Measurements from ENCODE around the gene GRIK4.

GRIK4 gene

DNA sequence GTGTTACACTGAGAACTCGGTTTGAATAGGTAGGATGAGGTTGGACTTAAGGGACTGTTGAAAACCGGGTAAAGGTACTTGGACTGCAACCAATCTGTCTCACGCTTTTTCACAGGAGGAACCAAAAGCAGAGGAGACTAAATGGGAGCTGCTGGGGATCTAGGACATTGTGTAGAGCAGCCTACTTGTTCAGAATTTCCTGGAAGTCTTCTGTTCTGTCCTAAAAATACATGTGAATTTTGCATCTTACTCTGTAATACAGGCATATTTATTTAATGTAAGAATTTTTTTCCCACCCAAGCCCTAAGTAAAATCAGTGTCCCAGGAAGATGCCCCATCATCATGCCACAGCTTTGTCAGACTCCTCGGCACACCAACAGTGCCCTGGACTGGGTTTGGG lies 460.3 kb downstream of the GRIK4 start:
- DNase-seq (ENCODE audit: low read depth, low spot score) = no peak
- H3K4me3 ChIP-seq (ENCODE audit: low read length) = no peak overlapping the region

DNA sequence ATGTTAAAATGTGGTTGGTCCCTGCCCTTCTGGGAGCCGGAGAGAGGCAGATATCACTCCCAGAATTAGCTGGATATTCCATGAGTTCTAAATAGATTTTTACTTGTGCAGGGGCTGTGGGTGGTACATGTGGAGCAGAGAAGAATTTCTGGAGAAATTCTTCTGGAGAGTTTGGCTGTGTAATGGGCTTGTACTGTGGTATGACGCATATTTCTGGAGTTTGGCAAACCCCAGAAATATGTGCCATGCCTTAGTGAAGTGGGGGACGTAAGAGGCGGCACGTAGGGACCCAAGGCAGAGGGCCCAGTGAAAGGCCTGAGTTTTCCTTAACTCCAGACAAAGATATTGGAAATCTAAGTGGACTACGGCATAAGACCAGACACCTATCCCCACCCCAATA lies 461.1 kb downstream of the GRIK4 start:
- no peak for DNase-seq (ENCODE audit: low read depth, low spot score)
- H3K4me3 ChIP-seq (ENCODE audit: low read length) = no peak overlapping the region

DNA sequence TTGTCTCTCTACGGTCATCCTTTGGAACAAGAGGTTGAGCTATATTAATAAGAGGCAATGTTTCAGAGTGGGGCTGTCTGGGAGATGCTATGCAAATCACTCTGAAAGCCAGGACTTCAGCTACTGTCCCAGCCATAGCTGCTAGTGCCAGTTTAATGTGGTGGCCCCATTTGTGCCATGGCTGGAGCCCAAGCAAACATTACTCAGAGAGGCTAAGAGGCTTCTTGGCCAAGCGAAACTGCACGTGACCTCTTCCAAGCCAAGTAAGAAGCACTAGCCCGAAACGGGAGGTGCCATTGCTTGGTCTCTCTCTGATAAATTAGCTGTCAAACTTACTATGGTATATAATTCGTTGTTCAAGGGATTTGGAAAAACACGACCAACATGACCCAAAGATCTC lies 462.0 kb downstream of the GRIK4 start:
- DNase-seq (ENCODE audit: low read depth, low spot score) = no peak
- H3K4me3 ChIP-seq (ENCODE audit: low read length) = no peak overlapping the region

DNA sequence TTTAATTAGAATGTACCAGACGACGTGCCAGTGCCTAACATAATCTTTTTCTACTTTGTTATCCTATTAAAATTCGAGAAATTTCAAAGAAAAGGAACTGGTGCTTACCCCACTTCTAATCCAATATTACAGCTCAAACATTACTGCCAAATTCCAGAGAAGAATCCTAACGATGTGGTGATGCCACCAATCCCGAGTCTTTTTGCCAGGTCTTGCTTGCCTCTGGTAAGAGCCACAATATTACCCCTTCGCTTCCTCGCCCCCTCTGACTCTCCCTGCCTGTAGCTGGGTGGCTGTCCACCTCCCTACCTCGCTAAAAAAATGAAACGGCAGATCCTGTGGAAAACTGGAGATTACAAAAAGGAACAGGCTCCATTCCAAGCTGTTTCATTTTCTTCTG lies 462.9 kb downstream of the GRIK4 start:
- H3K4me3 ChIP-seq (ENCODE audit: low read length) = no peak overlapping the region
- DNase-seq (ENCODE audit: low read depth, low spot score) = no peak

DNA sequence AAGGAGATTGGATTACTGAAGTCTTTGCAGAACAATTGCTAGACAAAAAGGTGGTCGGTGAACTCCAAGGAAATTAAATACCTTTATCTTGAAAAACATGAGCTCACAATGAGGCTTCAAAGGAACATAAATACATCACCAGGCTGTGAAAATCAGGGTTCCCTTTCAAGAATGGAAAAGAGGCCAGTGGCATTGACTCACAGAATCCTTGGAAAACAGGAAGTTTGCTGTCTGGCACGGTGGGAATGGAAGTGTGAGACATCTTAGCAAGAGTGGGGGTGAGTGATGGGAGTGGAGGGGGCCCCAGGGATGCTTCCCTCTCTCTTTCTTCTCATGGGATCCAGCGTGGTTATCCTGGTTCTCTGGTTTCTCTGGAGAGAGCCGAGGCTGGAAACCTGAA lies 463.4 kb downstream of the GRIK4 start:
- no peak overlapping the region for H3K4me3 ChIP-seq (ENCODE audit: low read length)
- no peak for DNase-seq (ENCODE audit: low read depth, low spot score)

DNA sequence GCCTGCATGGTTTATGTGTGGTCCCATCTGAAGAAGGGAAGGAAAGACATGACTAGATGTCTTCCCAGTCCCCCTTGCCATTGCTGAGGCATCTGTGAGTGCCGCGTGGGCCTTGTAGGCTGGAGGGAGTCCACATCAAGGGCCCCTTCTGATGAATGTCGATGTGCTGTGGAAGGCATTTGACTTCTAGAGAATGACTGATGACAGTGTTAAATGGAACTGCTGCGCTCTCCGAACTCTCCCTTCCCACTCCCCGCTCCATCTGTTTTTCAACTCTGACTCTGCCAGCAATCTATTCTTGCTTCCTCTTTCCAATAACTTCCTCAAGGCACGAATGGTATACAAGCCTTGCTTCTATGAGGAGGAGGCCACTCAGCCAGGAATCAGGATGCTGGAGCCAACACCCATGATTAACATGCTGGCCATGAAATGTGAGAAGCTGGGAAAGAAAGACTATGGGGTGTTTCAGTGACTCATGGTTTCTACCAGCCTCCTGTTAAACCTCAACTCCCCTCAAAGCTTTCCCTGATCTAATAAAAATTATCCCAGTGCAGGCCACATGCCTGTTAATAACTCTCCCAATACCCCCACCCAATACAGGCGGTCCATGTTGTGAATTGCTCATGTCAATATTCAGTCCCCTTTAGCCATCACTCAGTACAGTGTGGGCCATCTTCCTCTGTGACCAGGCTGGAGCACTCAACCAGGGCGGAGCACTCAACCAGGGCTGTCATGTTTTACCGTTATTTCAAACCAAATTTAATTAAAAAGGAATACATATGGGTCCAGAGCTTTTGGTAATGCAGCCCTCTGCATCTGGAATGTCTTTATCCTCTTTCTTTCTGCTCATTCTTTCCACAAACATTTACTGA lies 466.0 kb downstream of the GRIK4 start:
- DNase-seq (ENCODE audit: low read depth, low spot score) = no peak
- H3K4me3 ChIP-seq (ENCODE audit: low read length) = no peak overlapping the region

DNA sequence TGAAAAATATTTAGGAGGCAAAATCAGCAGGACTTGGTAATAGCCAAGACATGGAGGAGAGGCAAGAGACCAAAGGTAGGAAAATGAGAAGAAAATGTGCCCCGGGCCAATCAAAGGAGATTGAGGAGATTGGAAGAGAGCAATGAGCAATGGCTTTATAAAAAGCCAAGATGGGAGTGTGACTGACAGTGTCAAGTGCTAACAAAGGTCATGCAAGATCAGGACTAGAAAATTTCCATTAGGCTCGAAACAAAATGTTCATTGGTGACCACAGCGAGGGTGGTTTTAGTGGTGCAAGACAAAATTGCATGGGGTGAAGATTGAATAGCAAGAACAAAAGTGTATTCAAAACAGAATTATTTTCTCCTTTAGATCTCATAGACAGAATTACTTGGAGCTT lies 467.2 kb downstream of the GRIK4 start:
- H3K4me3 ChIP-seq (ENCODE audit: low read length) = no peak overlapping the region
- DNase-seq (ENCODE audit: low read depth, low spot score) = no peak

DNA sequence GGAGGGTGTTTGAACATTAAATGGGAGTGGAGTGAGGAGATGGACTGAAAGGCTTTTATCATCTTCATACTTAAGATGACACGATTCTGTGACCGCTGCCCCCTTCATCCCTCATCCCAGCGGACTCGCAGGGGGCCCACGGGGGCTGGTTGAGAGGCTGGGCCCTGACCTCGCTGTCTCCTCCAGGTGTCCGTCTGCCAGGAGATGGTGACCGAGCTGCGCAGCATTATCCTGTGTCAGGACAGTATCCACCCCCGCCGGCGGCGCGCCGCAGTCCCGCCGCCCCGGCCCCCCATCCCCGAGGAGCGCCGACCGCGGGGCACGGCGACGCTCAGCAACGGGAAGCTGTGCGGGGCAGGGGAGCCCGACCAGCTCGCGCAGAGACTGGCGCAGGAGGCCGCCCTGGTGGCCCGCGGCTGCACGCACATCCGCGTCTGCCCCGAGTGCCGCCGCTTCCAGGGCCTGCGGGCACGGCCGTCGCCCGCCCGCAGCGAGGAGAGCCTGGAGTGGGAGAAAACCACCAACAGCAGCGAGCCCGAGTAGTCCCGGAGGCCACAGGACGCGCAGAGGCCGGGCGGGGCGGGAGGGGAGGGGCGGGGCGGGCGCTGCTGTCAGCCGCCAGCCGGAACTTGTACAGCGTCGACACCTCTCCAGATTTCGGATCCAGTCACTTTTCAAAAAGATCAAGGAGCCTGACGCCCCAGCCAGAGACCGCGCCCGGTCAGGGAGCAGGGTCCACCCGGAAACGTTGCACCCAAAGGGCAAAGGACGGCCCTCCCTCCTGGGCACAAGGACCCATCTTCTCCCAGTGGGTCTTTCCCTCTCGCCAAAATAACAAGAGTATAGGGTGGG lies 474.4 kb downstream of the GRIK4 start:
- peak; percentile 42 for DNase-seq (ENCODE audit: low read depth, low spot score)
- peak overlapping the region; percentile 20 for H3K4me3 ChIP-seq (ENCODE audit: low read length)

DNA sequence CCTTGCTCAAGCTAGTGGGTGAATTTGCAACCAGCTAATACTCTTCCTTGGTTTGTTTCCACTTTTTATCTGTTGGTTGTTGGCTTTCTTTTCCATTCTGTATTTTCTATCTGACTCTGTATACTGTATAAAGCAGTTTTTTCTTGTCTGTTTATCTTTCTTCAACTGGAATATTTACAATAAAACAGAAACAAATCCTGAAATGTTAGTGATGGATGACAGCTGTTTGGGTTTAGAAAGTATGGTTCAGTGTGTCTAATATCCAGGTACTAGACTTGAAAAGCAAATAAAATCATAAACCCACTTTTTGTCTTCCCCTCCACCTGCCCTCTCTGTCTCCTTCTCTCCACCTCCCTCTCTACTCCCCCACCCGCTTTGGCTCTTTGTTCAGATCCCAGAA lies 477.1 kb downstream of the GRIK4 start:
- H3K4me3 ChIP-seq (ENCODE audit: low read length) = no peak overlapping the region
- DNase-seq (ENCODE audit: low read depth, low spot score) = no peak

DNA sequence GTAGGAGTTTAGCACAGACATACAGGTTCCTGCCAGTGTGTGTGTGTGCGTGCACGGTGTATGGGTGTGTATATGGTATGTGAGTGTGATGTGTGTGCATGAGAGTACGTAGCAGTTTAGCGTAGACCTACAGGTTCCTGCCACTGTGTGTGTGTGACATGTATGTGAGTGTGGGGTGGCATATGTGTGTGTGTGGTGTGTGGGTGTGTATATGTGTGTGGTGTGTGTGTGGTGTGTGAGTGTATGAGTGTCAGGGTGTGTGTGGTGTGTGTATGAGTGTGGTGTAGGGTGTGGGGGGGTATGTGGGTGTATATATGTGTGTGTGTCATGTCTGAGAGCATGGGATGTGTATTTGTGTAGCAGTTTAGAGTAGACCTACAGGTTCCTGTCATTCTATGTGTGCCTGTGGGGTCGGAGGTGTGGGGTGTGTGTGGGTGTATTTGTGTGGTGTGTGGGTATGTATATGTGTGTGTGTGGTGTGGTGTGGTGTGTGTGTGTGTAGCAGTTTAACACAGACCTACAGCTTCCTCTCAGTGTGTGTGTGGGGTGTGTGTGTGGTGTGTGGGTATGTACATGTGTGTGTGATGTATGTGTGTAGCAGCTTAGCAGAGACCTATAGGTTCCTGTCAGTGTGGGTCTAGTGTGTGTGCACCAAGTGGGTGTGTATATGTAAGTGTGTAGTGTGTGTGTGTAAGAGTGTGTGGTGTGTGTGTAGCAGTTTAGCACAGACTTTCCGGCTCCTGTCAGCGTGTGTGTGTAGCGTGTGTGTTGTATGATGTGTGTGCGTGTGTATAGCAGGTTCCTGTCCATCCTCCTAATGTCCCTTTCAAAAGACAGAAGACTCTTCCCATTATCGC lies 480.5 kb downstream of the GRIK4 start:
- DNase-seq (ENCODE audit: low read depth, low spot score) = no peak
- H3K4me3 ChIP-seq (ENCODE audit: low read length) = no peak overlapping the region

DNA sequence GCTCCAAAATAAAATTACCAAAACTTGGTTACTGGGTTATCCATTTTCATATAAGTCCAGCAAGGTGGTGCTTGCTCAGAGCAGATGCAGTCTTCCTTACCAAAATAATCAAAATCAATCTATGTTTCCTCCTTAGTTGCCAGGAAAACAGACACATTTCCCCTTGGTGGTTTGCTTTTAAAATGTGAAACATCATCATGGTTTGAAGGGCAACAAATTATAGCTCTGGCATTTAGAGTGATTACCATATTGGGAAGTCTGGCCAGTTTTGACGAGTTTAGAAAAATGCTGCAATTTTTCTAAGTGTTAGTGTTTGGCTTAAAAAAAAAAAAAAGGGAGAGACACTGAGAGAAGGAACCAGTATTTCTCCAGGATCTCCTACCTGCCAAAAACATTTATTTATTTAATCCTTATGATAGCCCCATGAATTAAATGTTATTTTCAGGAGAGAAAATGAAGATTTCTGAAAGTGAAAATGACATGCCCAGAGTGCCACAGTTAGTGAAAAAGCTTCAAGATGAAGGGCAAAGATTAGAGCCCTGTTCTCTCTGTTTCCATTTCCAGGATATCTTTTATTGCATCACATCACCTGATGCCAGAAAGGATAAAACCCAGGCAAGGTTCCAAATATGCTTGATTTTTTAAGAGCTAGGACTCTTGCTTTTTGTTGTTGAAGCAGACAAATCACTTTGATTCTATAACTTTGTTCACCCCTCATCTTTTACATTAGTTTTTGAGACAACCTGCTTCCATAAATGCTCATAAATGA lies 482.7 kb downstream of the GRIK4 start:
- DNase-seq (ENCODE audit: low read depth, low spot score) = no peak
- H3K4me3 ChIP-seq (ENCODE audit: low read length) = no peak overlapping the region

DNA sequence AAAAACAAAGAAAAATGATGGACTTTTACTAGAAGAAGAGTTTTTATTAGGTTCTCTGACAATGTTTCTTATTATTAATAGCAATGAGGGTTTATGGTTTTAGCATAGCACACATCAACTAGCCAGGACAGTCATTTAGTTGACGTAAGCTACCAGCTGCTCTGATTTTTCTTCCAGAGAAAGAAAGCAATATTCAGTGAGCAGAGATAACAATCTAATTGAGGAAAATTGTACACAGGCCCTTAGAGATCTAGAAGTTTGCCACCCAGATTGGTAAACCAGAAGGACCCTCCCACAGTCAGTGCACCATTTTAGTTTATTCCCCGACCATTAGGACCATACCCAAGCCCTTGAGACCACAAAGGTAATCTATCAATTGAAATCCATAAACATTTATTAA lies 483.6 kb downstream of the GRIK4 start:
- DNase-seq (ENCODE audit: low read depth, low spot score) = no peak
- no peak overlapping the region for H3K4me3 ChIP-seq (ENCODE audit: low read length)

DNA sequence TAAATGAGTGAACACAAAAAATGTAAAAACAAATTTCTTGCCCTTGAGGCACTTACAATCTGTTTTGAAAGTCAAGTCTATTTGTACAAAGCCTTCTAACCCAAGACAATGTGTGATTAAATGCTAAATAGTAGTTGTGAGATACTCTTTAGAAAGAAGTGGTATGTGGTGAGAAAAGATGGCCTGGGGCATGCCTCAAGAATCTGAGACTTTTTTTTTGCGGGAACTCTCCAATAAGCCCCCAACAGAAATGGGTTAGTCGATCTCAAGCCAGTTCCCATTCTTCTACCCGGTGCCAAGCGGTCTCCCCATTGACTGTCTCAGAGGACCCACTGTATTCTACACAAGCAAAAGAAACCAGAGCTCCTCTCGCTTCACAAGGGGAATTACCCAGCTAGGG lies 485.4 kb downstream of the GRIK4 start:
- no peak for DNase-seq (ENCODE audit: low read depth, low spot score)
- no peak overlapping the region for H3K4me3 ChIP-seq (ENCODE audit: low read length)

DNA sequence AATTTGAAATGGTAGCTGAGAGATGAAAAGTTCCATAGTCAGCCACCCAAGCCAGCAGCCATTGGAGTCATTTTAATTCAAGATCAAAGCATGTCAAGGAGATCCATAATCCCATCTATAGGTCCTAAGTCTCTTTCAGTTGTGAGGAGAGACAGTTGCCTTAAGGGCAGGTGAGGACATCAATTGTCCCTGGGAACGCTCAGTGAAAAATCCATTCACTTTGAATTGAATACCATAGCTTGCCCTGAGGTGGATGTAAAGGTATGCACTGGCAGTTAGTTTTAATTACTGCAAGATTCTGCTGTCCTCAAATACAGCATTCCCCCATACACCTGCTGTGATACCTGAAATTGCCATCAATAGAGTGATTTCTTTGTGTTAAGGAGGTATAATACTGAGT lies 487.0 kb downstream of the GRIK4 start:
- no peak for DNase-seq (ENCODE audit: low read depth, low spot score)
- no peak overlapping the region for H3K4me3 ChIP-seq (ENCODE audit: low read length)

DNA sequence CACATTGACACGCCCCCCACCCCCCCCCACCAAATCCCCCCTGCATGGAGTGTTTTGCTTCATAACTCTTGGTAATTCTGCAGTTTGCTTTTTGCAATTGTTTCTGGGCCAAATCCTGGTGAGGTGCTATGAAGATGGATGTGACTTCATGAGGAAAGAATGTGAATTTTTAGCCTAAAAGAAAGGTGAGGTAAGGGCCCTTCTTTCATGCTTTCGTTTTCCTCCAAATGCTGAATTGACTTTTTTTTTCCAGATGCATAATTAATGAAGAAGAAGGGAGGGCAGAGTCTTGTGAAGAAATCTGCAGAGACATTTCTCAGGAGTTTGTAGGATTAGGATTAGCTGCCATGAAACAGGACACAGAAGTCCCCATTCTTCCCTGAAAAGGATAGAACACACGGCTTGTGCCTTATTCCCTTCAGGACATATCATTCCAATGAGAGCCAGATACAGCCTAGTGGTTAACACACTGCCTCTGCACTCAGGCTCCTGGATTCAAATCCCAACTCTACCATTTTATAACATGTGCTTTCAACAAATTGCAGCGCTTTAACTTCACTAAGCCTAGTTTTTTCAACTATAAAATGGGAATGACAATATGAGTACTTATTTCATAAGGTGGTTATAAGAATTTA lies 492.8 kb downstream of the GRIK4 start:
- H3K4me3 ChIP-seq (ENCODE audit: low read length) = no peak overlapping the region
- no peak for DNase-seq (ENCODE audit: low read depth, low spot score)

DNA sequence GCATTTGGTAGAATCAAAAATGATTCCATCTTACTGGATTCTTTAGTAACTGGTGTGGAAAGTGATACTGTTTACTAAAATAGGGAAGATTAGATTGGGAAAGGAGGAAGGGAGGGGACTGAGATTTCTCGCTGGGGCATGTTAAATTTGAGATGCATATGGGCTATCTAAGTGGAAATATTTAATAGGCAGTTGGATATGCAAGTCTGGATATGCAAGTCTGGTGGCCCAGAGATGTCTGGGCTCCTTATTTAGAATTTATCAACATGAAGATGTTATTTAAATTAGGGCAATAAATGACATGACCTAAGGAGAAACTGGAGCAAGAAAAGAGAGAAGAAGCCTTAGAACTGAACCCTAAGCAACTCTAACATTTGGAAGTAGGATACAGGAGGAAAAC lies 495.4 kb downstream of the GRIK4 start:
- DNase-seq (ENCODE audit: low read depth, low spot score) = no peak
- no peak overlapping the region for H3K4me3 ChIP-seq (ENCODE audit: low read length)

DNA sequence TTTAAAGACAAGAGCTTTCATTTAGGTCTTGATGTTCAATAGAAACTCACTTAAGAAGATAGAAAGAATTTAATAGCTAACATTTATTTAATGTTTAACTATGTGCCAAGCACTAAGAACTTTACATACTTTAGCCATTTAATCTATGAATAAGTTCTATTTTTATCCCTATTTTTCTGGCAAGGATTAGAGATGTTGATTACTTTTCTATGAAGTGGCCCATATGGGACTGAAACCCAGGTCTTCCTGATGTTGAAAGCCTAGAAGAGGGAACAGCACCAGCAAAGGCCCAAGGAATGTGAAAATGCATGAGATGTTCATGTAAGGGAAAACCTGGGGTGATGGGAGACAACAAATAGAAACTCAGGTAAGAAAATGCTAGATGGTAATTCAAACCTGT lies 497.0 kb downstream of the GRIK4 start:
- DNase-seq (ENCODE audit: low read depth, low spot score) = no peak
- H3K4me3 ChIP-seq (ENCODE audit: low read length) = no peak overlapping the region

DNA sequence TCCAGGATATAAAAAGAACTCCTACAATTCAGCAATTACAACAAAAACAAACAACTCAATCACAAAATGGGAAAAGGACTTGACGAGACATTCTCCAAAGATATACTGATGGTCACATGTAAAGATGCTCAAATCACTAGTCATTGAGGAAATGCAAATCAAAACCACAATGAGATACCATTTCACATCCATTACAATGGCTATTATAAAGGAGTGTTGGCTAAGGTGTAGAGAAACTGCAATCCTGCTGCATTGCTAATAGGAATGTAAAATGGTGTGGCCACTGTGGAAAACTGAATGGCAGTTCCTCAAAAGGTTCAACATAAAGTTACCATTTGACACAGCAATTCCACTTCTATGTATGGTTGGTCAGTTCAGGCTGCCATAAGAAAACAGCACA lies 500.5 kb downstream of the GRIK4 start:
- H3K4me3 ChIP-seq (ENCODE audit: low read length) = no peak overlapping the region
- no peak for DNase-seq (ENCODE audit: low read depth, low spot score)

All from Jurkat, Clone E6-1 (cell line).